ENCODE data around the gene ZCCHC14. TPM values are rescaled to one million over a fixed set of nuclear protein-coding genes. Genes with fewer than 3 reads are reported as not detected.

Gene ZCCHC14
- total RNA-seq, 1 experiment from 2014 or later, result 37.8 TPM

DNA sequence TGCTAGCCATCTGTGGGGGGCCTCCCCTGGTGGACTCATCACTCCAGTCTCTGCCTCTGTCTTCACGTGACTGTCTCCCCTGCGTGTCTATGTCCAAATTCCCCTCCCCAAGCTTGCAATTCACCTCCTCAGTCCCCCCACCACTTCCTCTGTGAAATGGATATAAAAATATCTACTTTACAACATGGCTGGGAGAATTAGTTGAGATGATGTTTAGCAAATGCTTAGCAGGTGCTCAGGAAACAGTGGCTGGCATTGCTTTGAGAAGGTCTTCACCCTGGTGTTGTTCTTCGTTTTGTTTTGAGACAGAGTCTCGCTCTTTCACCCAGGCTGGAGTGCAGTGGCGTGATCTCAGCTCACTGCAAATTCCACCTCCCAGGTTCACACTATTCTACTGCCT lies 8.3 kb upstream of the ZCCHC14 start:
- H3K27ac ChIP-seq (ENCODE audit: low read depth, low read length), result no peak overlapping the region
- H3K4me3 ChIP-seq (replicated peaks in 1 of 2; ENCODE audit: low read depth in 1 of 2, low read length in 2 of 2), result no peak overlapping the region
- H3K9me2 ChIP-seq (ENCODE audit: insufficient read depth), result no peaks in the 10 kb centered on the region
- no peak overlapping the region for H2AFZ ChIP-seq (ENCODE audit: low read depth, low read length, poor library complexity, severe bottlenecking)
- H3K9me3 ChIP-seq (ENCODE audit: control insufficient read depth in 1 of 2, insufficient read depth in 1 of 2, low read depth in 1 of 2, low read length in 2 of 2), result no peaks in the 10 kb centered on the region; a peak in 1 of 4 replicates
- ChIA-PET CTCF (interaction anchor here (1.1 kb wide), 1 partner anchor 222 kb away, joined by 3 read pairs; no protein-coding TSS in a partner anchor), RAD21 (ENCODE audit: low non-redundant PET in 1 of 2, low total read pairs in 2 of 2, uncharacterized antibody in 2 of 2, unreplicated experiment in 2 of 2) (interaction anchor here in 1 of 2 experiments (1.2 kb wide), 1 partner anchor 39 kb away, joined by 3 read pairs; no protein-coding TSS in a partner anchor), POLR2A (no interaction called here)
- no peak overlapping the region for H3K9ac ChIP-seq (ENCODE audit: low read length)
- no peaks in the 10 kb centered on the region for H4K20me1 ChIP-seq (ENCODE audit: insufficient read depth)
- peaks cover 6% of the 10 kb centered on the region; the same call in 1 of the 2 replicates for H3K27me3 ChIP-seq (ENCODE audit: insufficient read depth, low read length)
- H3K79me2 ChIP-seq (ENCODE audit: insufficient read depth, low read length), result no peaks in the 10 kb centered on the region
- DNase-seq (ENCODE audit: low read depth, low spot score), result no peak
- BruUV-seq (replicated peaks), result no TSS peak
- intact Hi-C loops (cut with micrococcal nuclease), result no loop called here
- no peak overlapping the region for H3K4me2 ChIP-seq (ENCODE audit: low read length)
- H3K4me1 ChIP-seq (ENCODE audit: control insufficient read depth in 1 of 2, insufficient read depth in 2 of 2, low read length in 2 of 2), result 0 out of 4 replicates have a peak, but pooled peaks cover 2 to 6% of the 10 kb centered on the region in 2 experiments
- no peak for TF ChIP-seq ZFX (IDR thresholded peaks at IDR 0.05)
- TF ChIP-seq, protein P1, sequence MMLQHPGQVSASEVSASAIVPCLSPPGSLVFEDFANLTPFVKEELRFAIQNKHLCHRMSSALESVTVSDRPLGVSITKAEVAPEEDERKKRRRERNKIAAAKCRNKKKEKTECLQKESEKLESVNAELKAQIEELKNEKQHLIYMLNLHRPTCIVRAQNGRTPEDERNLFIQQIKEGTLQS (IDR thresholded peaks at IDR 0.05), result no peak
- TF ChIP-seq SP1 (IDR thresholded peaks at IDR 0.05; ENCODE audit: low read depth), result no peak
- no peak for TF ChIP-seq YY1 (IDR thresholded peaks at IDR 0.05; ENCODE audit: extremely low read depth, insufficient replicate concordance, low read depth, low read length)
- no peak for TF ChIP-seq EZH2phosphoT487 (IDR thresholded peaks at IDR 0.05; ENCODE audit: borderline replicate concordance)
- no peak for TF ChIP-seq CEBPB (IDR thresholded peaks at IDR 0.05; ENCODE audit: low read depth)
- TF ChIP-seq ELF1 (IDR thresholded peaks at IDR 0.05; ENCODE audit: borderline replicate concordance, low read depth), result no peak
- TF ChIP-seq TCF7L2 (IDR thresholded peaks at IDR 0.05; ENCODE audit: borderline replicate concordance, extremely low read depth, insufficient read depth, insufficient read length), result no peak
- no peak for TF ChIP-seq RAD21 (IDR thresholded peaks at IDR 0.05; ENCODE audit: low read depth)
- no peak for TF ChIP-seq POLR2A (IDR thresholded peaks at IDR 0.05; ENCODE audit: borderline replicate concordance, extremely low read depth, insufficient read depth, insufficient read length)
- no peak for TF ChIP-seq EGR1 (IDR thresholded peaks at IDR 0.05; ENCODE audit: low read depth)
- TF ChIP-seq CBX3 (IDR thresholded peaks at IDR 0.05; ENCODE audit: low read depth), result no peak
- TF ChIP-seq JUND (IDR thresholded peaks at IDR 0.05), result no peak
- TF ChIP-seq SIN3A (IDR thresholded peaks at IDR 0.05; ENCODE audit: low read depth), result no peak
- TF ChIP-seq, protein P2, sequence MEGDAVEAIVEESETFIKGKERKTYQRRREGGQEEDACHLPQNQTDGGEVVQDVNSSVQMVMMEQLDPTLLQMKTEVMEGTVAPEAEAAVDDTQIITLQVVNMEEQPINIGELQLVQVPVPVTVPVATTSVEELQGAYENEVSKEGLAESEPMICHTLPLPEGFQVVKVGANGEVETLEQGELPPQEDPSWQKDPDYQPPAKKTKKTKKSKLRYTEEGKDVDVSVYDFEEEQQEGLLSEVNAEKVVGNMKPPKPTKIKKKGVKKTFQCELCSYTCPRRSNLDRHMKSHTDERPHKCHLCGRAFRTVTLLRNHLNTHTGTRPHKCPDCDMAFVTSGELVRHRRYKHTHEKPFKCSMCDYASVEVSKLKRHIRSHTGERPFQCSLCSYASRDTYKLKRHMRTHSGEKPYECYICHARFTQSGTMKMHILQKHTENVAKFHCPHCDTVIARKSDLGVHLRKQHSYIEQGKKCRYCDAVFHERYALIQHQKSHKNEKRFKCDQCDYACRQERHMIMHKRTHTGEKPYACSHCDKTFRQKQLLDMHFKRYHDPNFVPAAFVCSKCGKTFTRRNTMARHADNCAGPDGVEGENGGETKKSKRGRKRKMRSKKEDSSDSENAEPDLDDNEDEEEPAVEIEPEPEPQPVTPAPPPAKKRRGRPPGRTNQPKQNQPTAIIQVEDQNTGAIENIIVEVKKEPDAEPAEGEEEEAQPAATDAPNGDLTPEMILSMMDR (IDR thresholded peaks at IDR 0.05 in 2 of 3, conservative IDR thresholded peaks at IDR 0.05 in 1 of 3; ENCODE audit: borderline replicate concordance in 1 of 3, insufficient read depth in 1 of 3, low read depth in 2 of 3, low read length in 2 of 3), result no peak
- TF ChIP-seq, protein P3, sequence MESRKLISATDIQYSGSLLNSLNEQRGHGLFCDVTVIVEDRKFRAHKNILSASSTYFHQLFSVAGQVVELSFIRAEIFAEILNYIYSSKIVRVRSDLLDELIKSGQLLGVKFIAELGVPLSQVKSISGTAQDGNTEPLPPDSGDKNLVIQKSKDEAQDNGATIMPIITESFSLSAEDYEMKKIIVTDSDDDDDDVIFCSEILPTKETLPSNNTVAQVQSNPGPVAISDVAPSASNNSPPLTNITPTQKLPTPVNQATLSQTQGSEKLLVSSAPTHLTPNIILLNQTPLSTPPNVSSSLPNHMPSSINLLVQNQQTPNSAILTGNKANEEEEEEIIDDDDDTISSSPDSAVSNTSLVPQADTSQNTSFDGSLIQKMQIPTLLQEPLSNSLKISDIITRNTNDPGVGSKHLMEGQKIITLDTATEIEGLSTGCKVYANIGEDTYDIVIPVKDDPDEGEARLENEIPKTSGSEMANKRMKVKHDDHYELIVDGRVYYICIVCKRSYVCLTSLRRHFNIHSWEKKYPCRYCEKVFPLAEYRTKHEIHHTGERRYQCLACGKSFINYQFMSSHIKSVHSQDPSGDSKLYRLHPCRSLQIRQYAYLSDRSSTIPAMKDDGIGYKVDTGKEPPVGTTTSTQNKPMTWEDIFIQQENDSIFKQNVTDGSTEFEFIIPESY (IDR thresholded peaks at IDR 0.05; ENCODE audit: extremely low read depth, insufficient replicate concordance, low read length), result no peak
- TF ChIP-seq EZH2 (IDR thresholded peaks at IDR 0.05), result no peak
- ATAC-seq, result no peak
- H3K36me3 ChIP-seq (ENCODE audit: control insufficient read depth in 1 of 2, insufficient read depth in 2 of 2, low read length in 2 of 2), result no peaks in the 10 kb centered on the region

Measured in HCT116 (cell line).